Adrenal gland (tissue), 12 donors: ENCODE data around the gene SGMS1. TPM values are rescaled to one million over a fixed set of nuclear protein-coding genes. Genes with fewer than 3 reads are reported as not detected.

ENCODE experiments used
- DNase-seq, 7 donors: peaks; one replicate each; pipeline ENCODE4 v3.0.0-alpha.2; 2019 to 2020
- H3K27ac ChIP-seq, 5 donors: fragments of 200-600 bp; sonication (generic) in 4 of 5; 1 replicate in 3 of 5; 2 replicates in 2 of 5; pipeline versions ENCODE4 v1.5.1 to v1.8.0; 2016 to 2020; ENCODE audit warnings: mild to moderate bottlenecking in 1 of 5
- H3K27me3 ChIP-seq: fragments of 200-600 bp; 2 replicates; pipeline ENCODE4 v1.8.0; 2021
- H3K36me3 ChIP-seq, 2 donors: fragments of 200-600 bp; replicated peaks in 1 of 2; 1 replicate in 1 of 2; 2 replicates in 1 of 2; pipeline versions ENCODE4 v1.5.1 to v1.8.0; 2018 to 2022
- H3K4me1 ChIP-seq, 2 donors: fragments of 200-600 bp; replicated peaks in 1 of 2; 1 replicate in 1 of 2; 2 replicates in 1 of 2; pipeline versions ENCODE4 v1.5.1 to v1.8.0; 2018 to 2021
- H3K4me3 ChIP-seq, 4 donors: fragments of 200-600 bp; sonication (generic) in 3 of 4; one replicate each; pipeline ENCODE4 v1.5.1; 2016 to 2018
- H3K9me3 ChIP-seq, 3 donors: fragments of 200-600 bp; sonication (generic) in 1 of 3; replicated peaks in 1 of 3; 1 replicate in 2 of 3; 2 replicates in 1 of 3; pipeline versions ENCODE4 v1.5.1 to v1.8.0; 2016 to 2021
- POLR2A ChIP-seq, 2 donors: fragments of 450-650 bp; IDR thresholded peaks; one replicate each; pipeline ENCODE4 v1.6.1; 2017; ENCODE audit warnings: antibody characterized with exemption in 2 of 2, mild to moderate bottlenecking in 2 of 2, moderate library complexity in 1 of 2
- WGBS, 4 donors: extraction: QIAGEN DNeasy Blood & Tissue Kit in 2 of 4; methylation state at CpG; one replicate each; pipeline versions ENCODE4 v1.1.5 to v1.1.7; 2013 to 2017; 5-methylcytosine and 5-hydroxymethylcytosine counted together
- intact Hi-C, 2 donors: fragments of 100-400 bp; cut with DNase I; formaldehyde crosslinking; loops; one replicate each; pipeline versions ENCODE4 v1.14.1 to v1.15.0; 2022 to 2023
- polyA plus RNA-seq, 3 donors: library from polyadenylated mRNA; stranded (reverse); fragments of 200-250 nt in 2 of 3; fragments of 350-450 nt in 1 of 3; fragmentation: Illumina TruSeq in 1 of 3; extraction: RNeasy Lipid Tissue Mini Kit (QIAGEN cat#74804) in 1 of 3; gene quantifications; one replicate each; pipeline ENCODE4 v1.2.3, GENCODE V29; 2013 to 2014
- total RNA-seq, 9 donors: library from RNA; depleted of rRNA in 4 of 9; stranded (reverse); fragments of >200 nt in 4 of 9; fragments of 120-200 nt in 1 of 9; fragmentation: NEBNext Ultra II Directional in 1 of 9; extraction: Animal tissue kit (Norgen Biotek cat#: 25700) in 1 of 9; gene quantifications; one replicate each; pipeline versions ENCODE4 v1.1.0 to v1.2.4, GENCODE V29; 2013 to 2023
- TF ChIP-seq, protein P1 (sequence below), 6 experiments: fragments of 450-650 bp in 4 of 6; fragments of 200-600 bp in 2 of 6; sonication (generic) in 1 of 6; IDR thresholded peaks; 1 replicate in 5 of 6; 2 replicates in 1 of 6; pipeline versions ENCODE4 v1.5.1 to v1.8.0; 2016 to 2021; ENCODE audit warnings: antibody characterized with exemption in 6 of 6, mild to moderate bottlenecking in 2 of 6, moderate library complexity in 1 of 6
- donor health status: healthy with polysubstance abuse.
- donor health status: Bipolar disorder and iron deficiency.
- donor health status: DM: yes; HTN: yes; CAD: no.
- donor health status: DM: no; HTN: no; CAD: no.
- donor health status: DM: no; HTN: no; CAD: no.
- donor health status: DM: yes; HTN: yes; CAD: no.

The SGMS1 gene
- total and polyA plus RNA-seq, 12 donors, result 9.1 to 152 (median 62.2) TPM

DNA sequence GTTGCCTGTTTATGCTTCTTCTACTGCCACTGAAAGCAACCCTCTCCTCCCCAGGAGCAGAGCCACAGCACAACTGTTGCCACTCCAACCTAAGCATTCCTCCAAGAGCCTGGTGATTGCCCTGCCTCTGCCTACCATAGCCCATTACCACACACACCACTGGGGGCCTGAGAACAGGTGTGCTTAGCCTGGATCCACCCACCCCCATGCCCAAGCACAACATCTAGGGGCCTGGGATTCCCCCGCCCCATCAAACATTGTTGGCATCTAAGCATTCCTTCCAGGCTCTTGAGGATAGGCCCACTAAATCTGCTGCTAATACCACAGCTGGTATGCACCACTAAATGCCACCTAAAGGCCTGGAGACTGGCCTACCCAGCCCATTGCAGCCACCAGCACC, 329.2 kb downstream of the SGMS1 start:
- intact Hi-C loops, result loop anchor here in 1 of 2 donors (10.0 kb wide), 1 partner anchor 360 kb away; no protein-coding TSS in a partner anchor
- no peaks in the 10 kb centered on the region for H3K27me3 ChIP-seq
- no peaks in the 10 kb centered on the region for H3K4me1 ChIP-seq
- 93 to 100% (median 98%) methylated on average over 1 of the region's 1 CpG for WGBS, 4 donors
- no peak overlapping the region for H3K4me3 ChIP-seq
- no peak for DNase-seq
- H3K36me3 ChIP-seq, result no peaks in the 10 kb centered on the region
- no peak overlapping the region for H3K27ac ChIP-seq
- no peaks in the 10 kb centered on the region for H3K9me3 ChIP-seq
- no peak for TF ChIP-seq POLR2A (IDR thresholded peaks at IDR 0.05)
- TF ChIP-seq, protein P1, sequence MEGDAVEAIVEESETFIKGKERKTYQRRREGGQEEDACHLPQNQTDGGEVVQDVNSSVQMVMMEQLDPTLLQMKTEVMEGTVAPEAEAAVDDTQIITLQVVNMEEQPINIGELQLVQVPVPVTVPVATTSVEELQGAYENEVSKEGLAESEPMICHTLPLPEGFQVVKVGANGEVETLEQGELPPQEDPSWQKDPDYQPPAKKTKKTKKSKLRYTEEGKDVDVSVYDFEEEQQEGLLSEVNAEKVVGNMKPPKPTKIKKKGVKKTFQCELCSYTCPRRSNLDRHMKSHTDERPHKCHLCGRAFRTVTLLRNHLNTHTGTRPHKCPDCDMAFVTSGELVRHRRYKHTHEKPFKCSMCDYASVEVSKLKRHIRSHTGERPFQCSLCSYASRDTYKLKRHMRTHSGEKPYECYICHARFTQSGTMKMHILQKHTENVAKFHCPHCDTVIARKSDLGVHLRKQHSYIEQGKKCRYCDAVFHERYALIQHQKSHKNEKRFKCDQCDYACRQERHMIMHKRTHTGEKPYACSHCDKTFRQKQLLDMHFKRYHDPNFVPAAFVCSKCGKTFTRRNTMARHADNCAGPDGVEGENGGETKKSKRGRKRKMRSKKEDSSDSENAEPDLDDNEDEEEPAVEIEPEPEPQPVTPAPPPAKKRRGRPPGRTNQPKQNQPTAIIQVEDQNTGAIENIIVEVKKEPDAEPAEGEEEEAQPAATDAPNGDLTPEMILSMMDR (IDR thresholded peaks at IDR 0.05), result no peak

DNA sequence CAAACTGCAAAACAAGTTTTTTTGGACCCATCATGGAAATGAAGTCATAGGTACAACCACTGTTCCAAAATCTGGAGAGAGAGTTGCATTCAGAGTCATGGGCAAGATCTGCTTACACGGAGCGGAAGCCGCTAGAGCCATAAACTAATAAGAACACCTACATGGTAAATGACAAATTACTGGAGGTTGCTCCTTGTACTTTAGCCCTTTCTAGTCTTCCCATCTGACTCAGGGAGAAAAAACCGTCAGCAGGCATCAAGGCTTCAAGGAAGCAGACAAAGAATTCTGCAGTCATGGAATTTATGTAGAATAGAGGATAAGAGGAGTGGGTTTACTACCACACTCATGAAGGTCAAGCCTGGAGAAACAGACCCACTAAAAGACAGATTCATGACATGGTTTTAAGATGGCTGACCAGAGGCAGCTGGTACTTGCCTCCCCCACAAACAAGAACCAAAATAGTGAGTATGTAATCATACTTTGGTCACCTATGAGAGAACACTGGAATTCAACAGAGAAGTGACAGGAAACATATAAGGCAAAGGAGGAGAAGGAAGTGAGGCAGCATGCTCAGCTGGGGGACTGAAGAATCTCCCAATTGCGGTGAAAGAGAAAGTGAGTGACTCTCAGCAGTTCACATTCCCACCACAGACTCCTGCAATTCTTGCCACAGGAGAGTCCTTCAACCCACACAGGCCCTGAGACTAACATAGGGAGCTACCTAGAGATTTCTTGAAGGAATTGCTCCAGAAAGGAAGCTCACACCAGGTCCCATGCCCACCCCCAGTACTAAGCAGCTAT, 330.0 kb downstream of the SGMS1 start:
- no peaks in the 10 kb centered on the region for H3K27me3 ChIP-seq
- DNase-seq, result no peak
- no peaks in the 10 kb centered on the region for H3K4me1 ChIP-seq
- no peaks in the 10 kb centered on the region for H3K36me3 ChIP-seq
- intact Hi-C loops, result loop anchor here in 1 of 2 donors (10.0 kb wide), 1 partner anchor 361 kb away; no protein-coding TSS in a partner anchor
- H3K27ac ChIP-seq, result no peak overlapping the region
- 73 to 88% (median 86%) methylated on average over 5 of the region's 5 CpGs for WGBS, 4 donors
- no peak overlapping the region for H3K4me3 ChIP-seq
- no peak for TF ChIP-seq POLR2A (IDR thresholded peaks at IDR 0.05)
- TF ChIP-seq, protein P1 (IDR thresholded peaks at IDR 0.05), result no peak
- H3K9me3 ChIP-seq, result no peaks in the 10 kb centered on the region

DNA sequence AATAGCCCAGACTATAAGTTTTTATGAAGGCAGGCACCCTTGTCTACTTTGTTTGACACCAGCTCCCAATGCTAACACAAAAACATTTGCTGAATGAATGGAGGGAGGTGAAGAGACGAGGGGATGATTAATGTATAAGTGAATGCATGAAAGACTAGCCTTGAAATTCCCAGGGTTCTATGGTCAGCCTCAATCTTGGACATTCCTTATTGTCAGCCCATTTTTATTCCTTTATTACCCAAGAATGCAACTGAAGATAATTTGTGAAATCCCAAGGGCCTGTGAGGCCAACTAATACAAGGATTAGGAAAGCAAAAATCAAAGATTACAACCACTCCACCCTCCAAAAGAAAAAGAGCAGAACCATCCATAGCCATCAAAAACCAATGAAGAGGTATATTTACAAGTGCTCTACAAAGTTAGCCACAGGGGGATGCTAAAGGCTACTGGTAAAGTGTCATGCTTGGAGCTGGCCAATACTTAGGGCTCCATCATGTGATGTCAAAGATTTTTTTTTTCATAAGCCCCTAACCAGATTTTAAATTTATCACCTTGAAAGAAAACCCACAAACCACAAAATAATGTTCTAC, 332.4 kb downstream of the SGMS1 start:
- Histone ChIP-seq H3K27ac (no peak overlapping the region), H3K4me3 (no peak overlapping the region), H3K27me3 (no peaks in the 10 kb centered on the region), H3K36me3 (no peaks in the 10 kb centered on the region), H3K4me1 (peaks cover 0 to 6% of the 10 kb centered on the region in 2 donors), H3K9me3 (no peaks in the 10 kb centered on the region)
- intact Hi-C loops, result loop anchor here in 1 of 2 donors (10.0 kb wide), 1 partner anchor 363 kb away; no protein-coding TSS in a partner anchor
- DNase-seq, result no peak
- TF ChIP-seq, protein P1 (IDR thresholded peaks at IDR 0.05), result peak in 5 of 6 experiments; percentile 26 to 64 (median 53)
- no peak for TF ChIP-seq POLR2A (IDR thresholded peaks at IDR 0.05)
- WGBS, 4 donors, result 25 to 54% (median 32%) methylated on average over 1 of the region's 1 CpG

DNA sequence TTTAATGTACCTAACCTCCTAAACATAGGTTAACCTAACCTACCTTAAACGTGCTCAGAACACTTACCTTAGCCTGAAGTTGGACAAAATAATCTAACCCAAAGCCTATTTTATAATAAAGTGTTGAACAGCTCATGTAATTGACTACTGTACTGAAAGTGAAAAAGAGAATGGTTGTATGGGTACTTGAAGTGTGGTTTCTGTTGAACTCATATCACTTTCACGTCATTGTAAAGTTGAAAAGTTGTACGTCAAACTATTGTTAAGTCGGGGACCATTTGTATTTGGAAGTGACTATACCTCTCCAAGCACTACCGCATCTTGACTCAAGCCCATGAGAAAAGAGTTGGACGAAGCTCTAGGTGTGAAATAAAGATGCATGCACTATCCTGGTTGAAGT, 334.6 kb downstream of the SGMS1 start:
- intact Hi-C loops, result loop anchor here in 1 of 2 donors (10.0 kb wide), 1 partner anchor 336 kb away; the partner anchor contains the start of gene SGMS1
- Histone ChIP-seq H3K4me1 (peaks cover 0 to 11% of the 10 kb centered on the region in 2 donors), H3K27ac (no peak overlapping the region), H3K27me3 (no peaks in the 10 kb centered on the region), H3K36me3 (no peaks in the 10 kb centered on the region), H3K4me3 (no peak overlapping the region), H3K9me3 (no peaks in the 10 kb centered on the region)
- 84 to 90% (median 88%) methylated on average over 6 of the region's 6 CpGs for WGBS, 4 donors
- DNase-seq, result no peak
- TF ChIP-seq, protein P1 (IDR thresholded peaks at IDR 0.05), result no peak
- TF ChIP-seq POLR2A (IDR thresholded peaks at IDR 0.05), result no peak
